Measurements from ENCODE around the gene CRYL1. TPM values are rescaled to one million over a fixed set of nuclear protein-coding genes. Genes with fewer than 3 reads are reported as not detected.

The CRYL1 gene
- total RNA-seq, 2 experiments from 2014 or later, result 17.5 to 18.2 TPM

DNA sequence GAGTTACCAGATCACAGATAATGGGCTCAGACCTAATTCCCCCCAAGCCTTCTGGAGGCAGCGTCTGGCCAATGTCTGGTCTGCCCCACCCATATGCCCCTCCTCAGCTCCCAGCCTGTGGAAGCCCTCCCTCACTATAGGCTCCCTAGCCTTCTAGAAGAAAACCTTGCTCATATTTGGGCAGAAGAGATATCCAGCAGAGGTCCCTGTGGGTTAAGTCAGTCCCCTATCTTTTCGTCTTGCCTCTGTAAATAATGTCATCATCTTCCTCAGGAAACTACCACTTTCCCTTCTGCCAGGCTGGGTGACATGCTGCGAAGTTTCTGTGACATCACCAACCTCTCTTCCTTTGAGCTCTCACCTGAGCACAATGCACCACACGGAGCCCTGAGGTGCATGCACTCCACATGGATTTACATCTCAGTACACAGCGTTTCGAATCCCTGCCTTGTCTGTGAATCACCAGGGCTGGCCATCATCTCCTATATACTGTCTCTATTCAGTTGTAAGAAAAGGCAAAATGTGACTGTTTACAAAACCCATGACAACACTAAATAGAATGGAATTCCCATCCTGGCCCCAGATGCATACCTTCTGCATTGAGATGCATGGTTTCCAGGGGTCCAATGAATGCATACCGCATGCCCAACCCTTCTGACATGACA is 112.8 kb downstream of the CRYL1 start:
- H3K9me3 Mint-ChIP-seq, result peaks cover 9% of the 10 kb centered on the region
- intact Hi-C loops (cut with micrococcal nuclease), result loop anchor here (1.0 to 5.0 kb wide), 3 partner anchors 7 to 289 kb away; partner anchors contain the start of gene IL17D
- H3K27ac Mint-ChIP-seq, result peak overlapping the region; percentile 36
- peak; percentile 50 for DNase-seq
- CTCF ChIA-PET, result interaction anchor here (0.6 to 0.8 kb wide), 2 partner anchors 42 to 227 kb away, joined by 3 to 4 read pairs; no protein-coding TSS in a partner anchor
- H3K36me3 Mint-ChIP-seq, result peaks cover 8% of the 10 kb centered on the region
- H3K27me3 Mint-ChIP-seq, result no peaks in the 10 kb centered on the region
- H3K4me3 Mint-ChIP-seq, result no peak overlapping the region
- H3K4me1 Mint-ChIP-seq (ENCODE audit: low read depth), result peaks cover 24% of the 10 kb centered on the region
- POLR2A ChIA-PET, result no interaction called here

DNA sequence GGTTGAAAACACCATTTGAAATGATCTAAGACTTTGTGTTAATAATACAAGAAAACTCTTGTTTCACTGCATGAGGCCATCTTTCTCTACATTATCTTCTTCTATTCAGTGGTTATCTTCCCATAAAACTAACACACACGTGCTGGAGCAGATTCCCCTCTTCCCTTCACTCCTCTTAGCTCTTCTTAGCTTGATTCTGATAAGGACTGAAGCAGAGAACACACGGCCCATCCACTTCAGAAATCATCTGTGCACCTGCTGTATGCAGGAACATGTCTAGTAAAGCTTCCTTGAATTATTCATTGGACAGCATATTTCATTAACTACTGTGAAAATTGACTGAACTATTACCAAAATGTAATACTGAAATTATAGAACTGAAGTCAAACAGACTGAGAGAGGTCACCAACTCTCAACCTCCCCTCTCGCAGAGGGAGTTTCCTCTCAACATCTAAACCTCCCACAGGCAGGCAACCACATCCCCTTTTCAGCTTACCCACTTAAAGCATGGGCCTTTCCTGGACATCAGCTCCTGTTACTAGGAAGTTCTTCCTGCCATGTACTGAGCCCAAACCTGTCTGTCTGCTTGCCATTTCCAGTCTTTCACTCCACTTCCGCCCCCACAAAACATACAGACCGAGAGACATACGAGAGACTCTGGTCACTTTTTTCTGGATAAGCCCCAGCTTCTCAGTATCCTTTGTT is 113.9 kb downstream of the CRYL1 start:
- POLR2A ChIA-PET, result interaction anchor here (1.0 to 1.6 kb wide), 4 partner anchors 8 to 64 kb away, joined by 3 to 8 read pairs (median 4); no protein-coding TSS in a partner anchor

DNA sequence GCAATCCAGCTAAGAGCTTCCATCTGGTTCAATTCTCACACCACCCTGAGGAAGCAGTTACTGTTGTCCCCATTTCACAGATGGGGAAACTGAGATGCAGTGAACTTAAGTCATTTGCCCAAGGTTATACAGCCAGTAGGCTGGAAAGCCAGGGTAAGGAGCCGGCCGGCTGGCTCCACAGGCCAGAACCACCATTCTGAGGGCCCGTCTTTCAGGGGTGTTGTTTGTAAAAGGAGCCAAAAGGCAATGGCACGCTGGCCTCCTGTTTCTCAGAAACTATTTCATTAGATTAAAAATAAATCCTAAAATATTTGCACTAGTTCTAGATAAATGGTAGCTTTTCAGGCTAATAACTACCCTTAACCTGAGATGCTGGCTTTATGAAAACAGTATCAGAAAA is 114.9 kb downstream of the CRYL1 start:
- ChIA-PET CTCF (interaction anchor here (2.4 kb wide), 1 partner anchor 214 kb away, joined by 17 read pairs; no protein-coding TSS in a partner anchor), POLR2A (interaction anchor here (1.0 to 1.6 kb wide), 2 partner anchors 10 to 14 kb away, joined by 3 to 8 read pairs; no protein-coding TSS in a partner anchor)
- H3K9me3 Mint-ChIP-seq, result peaks cover 9% of the 10 kb centered on the region
- DNase-seq, result peak; percentile 4
- no peak overlapping the region for H3K4me3 Mint-ChIP-seq
- H3K4me1 Mint-ChIP-seq (ENCODE audit: low read depth), result peaks cover 22% of the 10 kb centered on the region
- no peaks in the 10 kb centered on the region for H3K27me3 Mint-ChIP-seq
- H3K36me3 Mint-ChIP-seq, result peaks cover 2% of the 10 kb centered on the region
- intact Hi-C loops (cut with micrococcal nuclease), result loop anchor here (5.0 kb wide), 1 partner anchor 292 kb away; the partner anchor contains the start of gene IL17D
- H3K27ac Mint-ChIP-seq, result no peak overlapping the region

More for the DNA sequence above, 113.9 kb downstream of the CRYL1 start:
- H3K27ac Mint-ChIP-seq, result peak overlapping the region; percentile 78
- peak overlapping the region; percentile 9 for H3K4me3 Mint-ChIP-seq
- CTCF ChIA-PET, result interaction anchor here (0.8 to 2.4 kb wide), 5 partner anchors 15 to 226 kb away, joined by 3 to 17 read pairs (median 3); no protein-coding TSS in a partner anchor
- peaks cover 22% of the 10 kb centered on the region for H3K4me1 Mint-ChIP-seq (ENCODE audit: low read depth)
- DNase-seq, result peak; percentile 75
- no peaks in the 10 kb centered on the region for H3K27me3 Mint-ChIP-seq
- peaks cover 4% of the 10 kb centered on the region for H3K36me3 Mint-ChIP-seq
- H3K9me3 Mint-ChIP-seq, result peaks cover 9% of the 10 kb centered on the region
- intact Hi-C loops (cut with micrococcal nuclease), result loop anchor here (1.0 to 5.0 kb wide), 3 partner anchors 9 to 291 kb away; partner anchors contain the start of gene IL17D

DNA sequence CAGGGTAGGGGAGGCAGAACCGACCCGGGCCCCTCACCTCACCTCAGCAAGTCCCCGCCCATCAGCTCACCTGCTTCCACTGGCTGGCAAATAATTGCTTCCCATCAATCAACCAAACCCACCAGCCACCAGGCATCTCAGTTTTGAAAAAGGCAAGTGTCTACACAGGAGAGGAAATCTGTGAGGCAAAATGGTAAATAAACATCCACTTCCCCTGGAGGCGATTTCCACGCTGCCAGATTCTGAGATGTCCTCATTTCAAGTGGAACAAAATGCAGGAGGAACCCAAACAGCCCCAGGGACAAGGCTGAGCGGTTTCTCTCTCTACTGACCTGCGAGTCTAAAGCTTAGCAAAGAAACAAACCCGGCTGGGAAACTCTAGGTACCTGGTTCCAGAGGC is 117.5 kb downstream of the CRYL1 start:
- CTCF ChIA-PET, result no interaction called here
- Mint-ChIP-seq H3K27me3 (no peaks in the 10 kb centered on the region), H3K4me1 (ENCODE audit: low read depth) (peaks cover 22% of the 10 kb centered on the region), H3K36me3 (no peaks in the 10 kb centered on the region), H3K9me3 (no peaks in the 10 kb centered on the region), H3K4me3 (no peak overlapping the region), H3K27ac (no peak overlapping the region)
- POLR2A ChIA-PET, result no interaction called here
- intact Hi-C loops (cut with micrococcal nuclease), result no loop called here
- DNase-seq, result peak; percentile 2

DNA sequence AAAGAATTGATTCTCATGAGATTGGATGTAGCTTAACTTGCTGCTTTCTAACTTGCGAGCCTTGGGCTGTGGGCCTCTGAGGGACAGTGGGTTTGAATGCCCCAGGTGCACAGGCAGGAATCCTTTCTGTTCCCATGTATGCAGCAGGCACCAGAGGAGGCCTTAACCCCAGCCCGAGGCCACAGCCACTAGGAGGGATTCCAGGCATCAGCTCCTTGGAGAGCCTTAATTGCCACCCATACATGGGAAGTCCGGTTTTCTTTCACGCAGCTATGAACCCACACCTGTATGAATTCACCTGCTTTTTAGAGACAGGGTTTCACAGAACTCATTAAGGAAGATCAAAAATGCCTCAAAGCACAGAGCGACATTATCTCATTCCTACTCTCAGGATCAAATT is 117.9 kb downstream of the CRYL1 start:
- Mint-ChIP-seq H3K27me3 (no peaks in the 10 kb centered on the region), H3K27ac (no peak overlapping the region), H3K36me3 (no peaks in the 10 kb centered on the region), H3K4me1 (ENCODE audit: low read depth) (peaks cover 18% of the 10 kb centered on the region), H3K4me3 (no peak overlapping the region), H3K9me3 (no peaks in the 10 kb centered on the region)
- DNase-seq, result no peak
- POLR2A ChIA-PET, result no interaction called here
- CTCF ChIA-PET, result no interaction called here
- intact Hi-C loops (cut with micrococcal nuclease), result no loop called here

DNA sequence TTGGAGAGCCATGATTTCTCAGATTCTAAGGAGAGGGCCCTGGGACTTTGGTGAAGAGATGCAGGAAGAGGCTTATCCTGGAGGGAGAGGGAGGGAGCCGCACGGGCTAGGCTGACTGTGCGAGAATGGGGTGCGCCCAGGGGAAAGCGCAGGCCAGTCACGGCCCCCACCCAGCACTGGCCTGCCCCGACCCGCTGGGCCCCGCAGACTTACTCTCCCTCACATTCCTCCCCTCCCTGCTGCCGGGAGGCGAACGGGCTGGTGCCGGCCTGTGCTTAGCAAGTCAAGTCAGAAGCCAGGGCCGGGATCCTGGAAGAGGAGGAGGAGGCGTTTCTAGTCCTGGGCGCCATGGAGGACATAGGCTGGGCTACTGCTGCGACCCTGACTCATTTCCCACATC is 120.0 kb downstream of the CRYL1 start:
- no peak overlapping the region for H3K4me3 Mint-ChIP-seq
- ChIA-PET POLR2A (no interaction called here), CTCF (no interaction called here)
- no peaks in the 10 kb centered on the region for H3K27me3 Mint-ChIP-seq
- H3K4me1 Mint-ChIP-seq (ENCODE audit: low read depth), result peaks cover 11% of the 10 kb centered on the region
- no peaks in the 10 kb centered on the region for H3K36me3 Mint-ChIP-seq
- no peak overlapping the region for H3K27ac Mint-ChIP-seq
- DNase-seq, result no peak
- H3K9me3 Mint-ChIP-seq, result no peaks in the 10 kb centered on the region
- intact Hi-C loops (cut with micrococcal nuclease), result no loop called here

DNA sequence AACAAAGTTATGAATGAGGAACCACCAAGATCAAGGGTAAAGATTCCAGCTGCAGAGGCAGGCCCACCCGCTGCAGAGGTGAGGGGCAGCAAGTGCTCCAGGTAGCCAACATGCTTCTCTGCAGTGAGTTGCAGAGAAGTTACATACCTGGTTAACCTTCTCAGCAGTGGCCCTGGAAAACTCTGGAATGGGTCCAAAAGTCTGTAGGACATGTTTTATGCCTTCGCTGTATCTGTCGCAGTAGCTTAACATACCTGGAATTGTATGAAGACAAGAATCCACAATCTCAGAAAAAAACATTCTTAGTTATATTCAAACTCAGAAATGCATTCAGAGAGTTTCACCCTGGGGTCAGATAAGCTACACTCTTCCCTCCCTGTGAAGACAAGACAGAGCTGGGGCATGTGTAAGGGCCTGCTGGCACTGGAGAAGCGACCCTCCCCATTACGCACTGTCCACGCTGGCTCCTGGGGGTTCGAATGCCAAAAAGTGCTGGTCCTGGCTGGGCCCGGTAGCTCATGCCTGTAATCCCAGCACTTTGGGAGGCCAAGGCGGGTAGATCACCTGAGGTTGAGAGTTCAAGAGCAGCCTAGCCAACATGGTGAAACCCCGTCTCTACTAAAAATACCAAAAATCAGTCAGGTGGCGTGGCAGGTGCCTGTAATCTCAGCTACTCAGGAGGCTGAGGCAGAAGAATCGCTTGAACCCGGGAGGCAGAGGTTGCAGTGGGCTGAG is 121.0 kb downstream of the CRYL1 start:
- Mint-ChIP-seq H3K36me3 (no peaks in the 10 kb centered on the region), H3K4me1 (ENCODE audit: low read depth) (peaks cover 10% of the 10 kb centered on the region), H3K9me3 (no peaks in the 10 kb centered on the region), H3K27me3 (no peaks in the 10 kb centered on the region), H3K27ac (no peak overlapping the region), H3K4me3 (no peak overlapping the region)
- ChIA-PET POLR2A (no interaction called here), CTCF (no interaction called here)
- no peak for DNase-seq
- intact Hi-C loops (cut with micrococcal nuclease), result no loop called here

DNA sequence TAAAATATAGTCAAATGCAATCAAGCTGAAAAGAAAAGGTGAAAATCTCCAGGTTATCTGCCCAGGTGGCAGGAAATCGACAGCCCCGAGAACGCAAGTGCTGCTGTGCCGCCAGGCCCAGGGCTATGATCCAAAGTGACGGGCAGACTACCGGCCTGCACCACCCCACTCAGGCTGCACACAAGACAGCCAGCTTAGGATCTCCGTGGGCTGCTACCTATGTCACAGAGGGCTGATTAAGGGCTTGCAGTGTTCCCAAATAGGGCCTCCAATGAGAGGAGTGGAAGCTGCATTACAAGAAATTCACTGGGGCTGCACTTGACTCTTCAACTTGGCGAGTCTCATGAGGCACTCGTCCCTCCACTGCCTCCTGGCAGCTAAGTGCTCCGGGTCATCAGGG is 121.8 kb downstream of the CRYL1 start:
- CTCF ChIA-PET, result no interaction called here
- Mint-ChIP-seq H3K4me1 (ENCODE audit: low read depth) (peaks cover 10% of the 10 kb centered on the region), H3K27ac (no peak overlapping the region), H3K27me3 (no peaks in the 10 kb centered on the region), H3K4me3 (no peak overlapping the region), H3K36me3 (no peaks in the 10 kb centered on the region), H3K9me3 (no peaks in the 10 kb centered on the region)
- POLR2A ChIA-PET, result no interaction called here
- no peak for DNase-seq
- intact Hi-C loops (cut with micrococcal nuclease), result no loop called here

DNA sequence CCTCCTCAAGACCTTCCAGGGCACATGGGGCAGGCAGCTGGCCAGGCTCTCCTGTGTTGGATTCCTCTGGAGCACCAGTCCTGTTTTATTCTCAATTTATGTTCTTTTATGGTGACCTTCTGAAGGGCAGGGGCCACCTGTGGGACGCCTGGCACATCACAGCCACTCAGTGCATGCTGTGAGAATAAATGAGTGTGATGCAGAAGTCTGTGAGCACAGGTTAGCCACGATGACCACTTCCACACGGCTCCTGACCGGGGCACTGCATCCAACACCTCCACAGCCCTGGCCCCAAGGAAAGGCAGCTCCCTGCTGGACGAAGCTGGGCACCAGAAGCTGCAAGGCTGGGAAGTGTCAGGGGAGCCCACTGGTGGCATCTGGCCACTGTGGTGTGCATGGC is 122.8 kb downstream of the CRYL1 start:
- ChIA-PET CTCF (no interaction called here), POLR2A (interaction anchor here (0.8 kb wide), 1 partner anchor 9 kb away, joined by 3 read pairs; no protein-coding TSS in a partner anchor)
- Mint-ChIP-seq H3K4me3 (no peak overlapping the region), H3K27ac (no peak overlapping the region), H3K4me1 (ENCODE audit: low read depth) (peaks cover 10% of the 10 kb centered on the region), H3K9me3 (no peaks in the 10 kb centered on the region), H3K27me3 (no peaks in the 10 kb centered on the region), H3K36me3 (no peaks in the 10 kb centered on the region)
- intact Hi-C loops (cut with micrococcal nuclease), result no loop called here
- DNase-seq, result no peak

DNA sequence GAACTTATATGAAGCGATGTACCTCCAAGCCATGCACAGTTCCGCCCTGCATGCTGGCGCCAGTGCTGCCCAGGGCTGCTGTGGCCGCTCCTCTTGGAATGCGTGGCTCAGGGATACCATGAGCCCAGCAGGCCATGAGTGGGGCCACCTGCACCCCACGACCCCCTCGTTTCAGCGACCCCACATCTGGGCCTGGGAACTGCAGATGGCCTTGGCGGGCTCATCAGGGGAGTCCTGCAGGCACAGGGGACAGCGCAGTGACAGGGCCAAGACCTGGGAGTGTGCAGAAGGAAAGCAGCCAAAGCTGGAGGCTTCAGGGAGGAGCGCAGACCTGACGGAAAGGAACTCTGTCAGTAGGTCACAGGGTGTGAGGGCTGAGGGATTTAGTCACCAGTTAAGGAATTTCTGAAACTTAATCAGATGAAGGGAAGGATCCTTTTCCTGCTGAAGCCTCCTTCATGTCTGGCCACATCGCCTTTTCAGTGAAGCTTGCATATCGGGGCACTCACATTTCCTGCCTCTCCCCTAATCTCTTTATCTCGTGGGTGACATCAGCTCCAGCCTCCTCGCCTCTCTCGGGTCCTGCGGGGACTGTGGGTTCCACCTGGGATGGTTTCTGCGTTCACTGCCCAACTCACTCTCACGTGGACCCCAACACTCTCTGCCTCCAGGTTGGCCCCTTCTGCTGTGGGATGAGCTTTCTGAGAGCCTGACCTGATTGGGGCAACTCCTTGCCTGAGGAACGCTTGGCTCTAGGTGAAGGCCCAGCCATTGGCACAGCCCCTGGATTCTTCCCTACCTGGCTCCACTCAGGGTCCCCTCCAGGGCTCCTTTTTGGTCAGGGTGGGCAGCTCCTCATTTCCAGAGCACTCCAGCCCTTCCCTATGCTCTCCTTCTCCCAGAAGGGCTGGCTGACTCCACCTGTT is 123.5 kb downstream of the CRYL1 start:
- intact Hi-C loops (cut with micrococcal nuclease), result no loop called here
- ChIA-PET POLR2A (interaction anchor here (0.8 kb wide), 1 partner anchor 9 kb away, joined by 3 read pairs; no protein-coding TSS in a partner anchor), CTCF (no interaction called here)
- Mint-ChIP-seq H3K27me3 (no peaks in the 10 kb centered on the region), H3K27ac (no peak overlapping the region), H3K4me1 (ENCODE audit: low read depth) (peaks cover 10% of the 10 kb centered on the region), H3K4me3 (no peak overlapping the region), H3K36me3 (no peaks in the 10 kb centered on the region), H3K9me3 (no peaks in the 10 kb centered on the region)
- DNase-seq, result no peak

DNA sequence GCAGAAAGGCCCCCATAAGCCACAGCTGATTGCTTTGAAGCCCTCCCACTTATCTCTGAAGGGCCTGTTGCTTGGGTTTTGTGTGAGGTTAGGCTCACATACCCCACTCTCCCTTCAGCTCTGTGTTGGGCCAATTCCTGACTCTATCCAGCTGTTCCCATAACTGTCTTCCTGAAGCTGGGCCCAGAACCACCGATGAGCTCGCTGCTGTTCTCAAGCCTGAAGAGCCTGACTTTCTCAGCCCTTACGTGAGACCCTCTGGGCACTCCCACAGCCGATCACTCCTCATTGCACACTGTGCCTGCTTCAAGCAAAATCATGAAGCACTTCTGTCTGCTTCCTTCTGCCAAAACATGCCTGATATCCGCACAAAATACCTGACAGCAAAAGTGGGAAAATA is 124.1 kb downstream of the CRYL1 start:
- no peak overlapping the region for H3K4me3 Mint-ChIP-seq
- intact Hi-C loops (cut with micrococcal nuclease), result no loop called here
- POLR2A ChIA-PET, result no interaction called here

More for the DNA sequence above, 124.1 kb downstream of the CRYL1 start:
- H3K4me1 Mint-ChIP-seq (ENCODE audit: low read depth), result peaks cover 10% of the 10 kb centered on the region
- no peaks in the 10 kb centered on the region for H3K9me3 Mint-ChIP-seq
- no peak overlapping the region for H3K27ac Mint-ChIP-seq
- no peaks in the 10 kb centered on the region for H3K36me3 Mint-ChIP-seq
- DNase-seq, result no peak
- H3K27me3 Mint-ChIP-seq, result no peaks in the 10 kb centered on the region
- CTCF ChIA-PET, result interaction anchor here (0.8 kb wide), 1 partner anchor 204 kb away, joined by 4 read pairs; no protein-coding TSS in a partner anchor
